ENCODE data around the gene BNIPL. TPM values are rescaled to one million over a fixed set of nuclear protein-coding genes. Genes with fewer than 3 reads are reported as not detected.

BNIPL gene
- total RNA-seq, 4 donors from 2014 or later: 220 to 297 (median 254) TPM

DNA sequence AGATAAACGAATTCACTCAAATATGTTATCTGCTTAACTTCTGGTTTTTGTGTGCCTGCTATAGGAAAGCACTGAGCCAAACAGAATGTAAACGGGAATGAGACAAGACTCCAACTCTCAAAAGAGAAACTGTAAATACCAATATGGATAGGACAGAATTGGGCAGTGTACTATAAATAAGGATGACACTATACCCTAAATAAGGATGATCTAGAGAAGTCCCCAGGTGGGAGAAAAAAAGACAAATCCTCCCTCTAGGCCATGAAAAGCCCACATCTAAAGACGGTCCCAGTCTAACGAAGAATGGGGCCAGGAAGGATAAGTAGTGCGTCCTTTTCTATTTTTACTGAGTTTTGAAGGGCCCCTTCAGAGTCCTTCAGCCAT lies 32.7 kb downstream of the BNIPL start:
- no peak for DNase-seq (ENCODE audit: low spot score in 2 of 2)
- TF ChIP-seq POLR2A (IDR thresholded peaks at IDR 0.05) (no peak), CTCF (IDR thresholded peaks at IDR 0.05) (no peak)
- 85 to 87% methylated on average over 5 of the region's 5 CpGs for WGBS, 2 donors
- H3K4me3 ChIP-seq (ENCODE audit: low read depth, poor library complexity, severe bottlenecking): no peak overlapping the region
- intact Hi-C loops (cut with DNase I; ENCODE audit: low total_unique reads): no loop called here

DNA sequence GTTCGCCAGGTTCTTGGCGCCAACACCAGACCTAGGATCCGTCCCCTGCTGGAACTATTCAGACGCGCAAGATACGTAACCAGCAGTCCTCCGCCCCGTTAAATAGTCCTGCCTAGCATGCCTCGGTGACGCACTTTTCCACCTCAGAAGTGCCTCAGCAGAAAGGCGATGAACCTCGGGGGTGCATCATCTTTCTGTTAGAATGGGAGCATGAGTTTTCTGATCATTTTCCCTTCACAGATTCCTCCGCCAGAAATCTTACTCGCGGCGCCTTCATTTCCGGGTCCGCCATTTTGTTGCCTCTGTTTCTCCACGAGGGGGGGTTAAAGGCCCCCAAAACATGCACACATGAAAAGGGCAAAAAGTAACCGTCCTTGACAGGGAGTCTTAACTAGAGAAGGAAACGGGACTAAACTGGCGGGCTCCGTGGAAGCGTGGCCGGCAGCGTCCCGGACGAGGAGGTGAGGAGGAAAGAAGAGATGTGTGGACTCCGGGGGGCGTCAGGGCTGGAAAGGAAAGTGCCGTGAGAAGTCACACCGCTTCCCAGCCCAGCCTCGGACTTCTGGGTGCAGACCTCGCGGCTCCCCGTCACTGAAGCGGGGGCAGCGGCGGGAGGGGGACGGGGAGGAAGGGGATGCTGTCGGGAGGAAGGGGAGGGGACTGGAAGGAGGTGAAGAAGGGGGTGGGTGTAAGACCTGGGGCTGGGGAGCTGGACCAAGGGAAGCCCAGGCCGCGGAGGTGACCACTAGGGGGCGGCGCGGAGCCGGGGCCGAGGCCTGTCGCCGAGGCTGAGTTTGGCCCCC lies 34.3 kb downstream of the BNIPL start, which contains the start of gene GABPB2:
Gene GABPB2 (plus strand): TSS at position 288 of the 803 bp plus-strand sequence. CDS start 17,429 bp downstream, outside the sequence.
- DNase-seq (ENCODE audit: low spot score in 2 of 2): peak; percentile 91 to 98
- peak within 1 kb of the TSS; percentile 78 for H3K4me3 ChIP-seq (ENCODE audit: low read depth, poor library complexity, severe bottlenecking)
- TF ChIP-seq CTCF (IDR thresholded peaks at IDR 0.05) (peak in 1 of 3 donors; percentile 11), POLR2A (IDR thresholded peaks at IDR 0.05) (no peak)
- intact Hi-C loops (cut with DNase I; ENCODE audit: low total_unique reads): no loop called here
- WGBS, 2 donors: 1% methylated on average over 47 to 50 of the region's 50 CpGs

DNA sequence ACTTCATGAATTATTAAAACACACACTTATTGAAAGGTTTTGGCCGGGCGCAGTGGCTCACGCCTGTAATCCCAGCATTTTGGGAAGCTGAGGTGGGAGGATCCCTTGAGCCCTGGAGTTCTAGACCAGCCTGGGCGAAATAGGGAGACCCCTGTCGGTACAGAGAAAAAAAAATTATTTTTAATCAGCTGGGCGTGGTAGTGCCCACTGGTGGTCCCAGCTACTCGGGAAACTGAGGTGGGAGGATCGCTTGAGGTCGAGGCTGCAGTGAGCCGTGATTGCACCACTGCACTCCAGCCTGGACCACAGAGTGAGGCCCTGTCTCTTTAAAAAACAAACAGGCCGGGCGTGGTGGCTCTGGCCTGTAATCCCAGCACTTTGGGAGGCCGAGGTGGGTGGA lies 35.8 kb downstream of the BNIPL start:
- intact Hi-C loops (cut with DNase I; ENCODE audit: low total_unique reads): no loop called here
- peak in 1 of 2 donors; percentile 83 for DNase-seq (ENCODE audit: low spot score in 2 of 2)
- no peak overlapping the region for H3K4me3 ChIP-seq (ENCODE audit: low read depth, poor library complexity, severe bottlenecking)
- 70 to 79% methylated on average over 13 of the region's 13 CpGs for WGBS, 2 donors
- TF ChIP-seq POLR2A (IDR thresholded peaks at IDR 0.05) (no peak), CTCF (IDR thresholded peaks at IDR 0.05) (no peak)

DNA sequence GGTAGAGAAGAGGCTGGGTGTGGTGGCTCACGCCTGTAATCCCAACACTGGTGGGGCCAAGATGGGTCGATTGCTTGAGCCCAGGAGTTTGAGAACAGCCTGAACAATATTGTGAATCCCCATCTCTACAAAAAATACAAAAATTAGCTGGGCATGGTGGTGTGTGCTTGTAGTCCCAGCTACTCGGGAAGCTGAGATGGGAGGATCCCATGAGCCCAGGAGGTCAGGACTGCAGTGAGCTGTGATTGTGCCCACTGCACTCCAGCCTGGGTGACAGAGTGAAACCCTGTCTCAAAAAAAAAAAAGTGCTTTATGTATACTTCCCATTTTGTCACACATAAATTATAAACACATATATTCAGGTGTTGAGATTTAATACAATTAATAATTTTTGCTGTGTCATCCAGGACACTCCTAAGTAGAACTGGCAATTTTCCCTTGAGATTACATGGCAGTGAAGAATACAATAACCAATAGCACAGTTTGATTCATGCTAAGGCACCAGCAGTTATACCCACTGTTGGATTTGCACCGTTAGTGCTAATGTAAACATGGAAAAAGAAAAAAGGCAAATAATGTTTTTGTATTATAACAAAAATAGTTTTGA lies 49.7 kb downstream of the BNIPL start:
- H3K4me3 ChIP-seq (ENCODE audit: low read depth, poor library complexity, severe bottlenecking): no peak overlapping the region
- intact Hi-C loops (cut with DNase I; ENCODE audit: low total_unique reads): no loop called here
- peak in 1 of 2 donors; percentile 32 for DNase-seq (ENCODE audit: low spot score in 2 of 2)
- TF ChIP-seq POLR2A (IDR thresholded peaks at IDR 0.05) (no peak), CTCF (IDR thresholded peaks at IDR 0.05) (no peak)
- 75 to 76% methylated on average over 4 of the region's 4 CpGs for WGBS, 2 donors

Other genes starting within 250 kb of the BNIPL start
- 100 to 1,000 TPM in 2 of 4 donors, 10 to 100 TPM in 2; 73.3 to 205 (median 90.2) TPM for gene CTSK, start 228.3 kb upstream of the BNIPL start, total RNA-seq
- gene ARNT, start 160.0 kb upstream of the BNIPL start, total RNA-seq: 10 to 100 TPM; 32.8 to 50.8 (median 45.0) TPM
- not detected for gene CTXND2, start 149.4 kb upstream of the BNIPL start, total RNA-seq
- 10 to 100 TPM; 23.5 to 38.1 (median 32.8) TPM for gene SETDB1, start 110.2 kb upstream of the BNIPL start, total RNA-seq
- 10 to 100 TPM; 28.8 to 50.1 (median 41.3) TPM for gene CERS2, start 61.8 kb upstream of the BNIPL start, total RNA-seq
- 100 to 1,000 TPM in 1 of 4 donors, 10 to 100 TPM in 3; 55.1 to 103 (median 82.4) TPM for gene ANXA9, start 54.3 kb upstream of the BNIPL start, total RNA-seq
- gene MINDY1, start 29.7 kb upstream of the BNIPL start, total RNA-seq: 10 to 100 TPM; 28.5 to 36.6 (median 30.8) TPM
- gene PRUNE1, start 28.1 kb upstream of the BNIPL start, total RNA-seq: 10 to 100 TPM; 12.9 to 30.7 (median 22.9) TPM
- gene C1orf56, start 11.2 kb downstream of the BNIPL start, total RNA-seq: 1 to 10 TPM; 3.1 to 4.6 (median 3.6) TPM
- 10 to 100 TPM; 88.8 to 93.5 (median 92.0) TPM for gene CDC42SE1, start 23.0 kb downstream of the BNIPL start, total RNA-seq
- 1 to 10 TPM in 1 of 4 donors, under 1 TPM in 3; 0.47 to 1.6 (median 0.70) TPM for gene MLLT11, start 23.8 kb downstream of the BNIPL start, total RNA-seq
- gene GABPB2, start 34.2 kb downstream of the BNIPL start, total RNA-seq: 10 to 100 TPM in 2 of 4 donors, 1 to 10 TPM in 2; 8.1 to 16.6 (median 11.0) TPM
- gene SEMA6C, start 110.0 kb downstream of the BNIPL start, total RNA-seq: 10 to 100 TPM in 2 of 4 donors, 1 to 10 TPM in 2; 9.7 to 30.4 (median 14.3) TPM
- 1 to 10 TPM; 1.2 to 5.6 (median 3.0) TPM for gene TNFAIP8L2, start 120.1 kb downstream of the BNIPL start, total RNA-seq
- gene LYSMD1, start 129.3 kb downstream of the BNIPL start, total RNA-seq: 10 to 100 TPM in 3 of 4 donors, 1 to 10 TPM in 1; 9.2 to 16.1 (median 11.8) TPM
- 10 to 100 TPM; 24.1 to 38.8 (median 27.3) TPM for gene SCNM1, start 129.6 kb downstream of the BNIPL start, total RNA-seq
- under 1 TPM in 1 of 4 donors, not detected in 3; 0.49 TPM for gene TMOD4, start 139.4 kb downstream of the BNIPL start, total RNA-seq
- gene VPS72, start 153.6 kb downstream of the BNIPL start, total RNA-seq: 10 to 100 TPM; 27.3 to 43.3 (median 31.1) TPM
- gene PIP5K1A, start 162.0 kb downstream of the BNIPL start, total RNA-seq: 10 to 100 TPM; 27.7 to 67.6 (median 44.1) TPM
- 100 to 1,000 TPM in 3 of 4 donors, 10 to 100 TPM in 1; 69.9 to 122 (median 118) TPM for gene PSMD4, start 218.1 kb downstream of the BNIPL start, total RNA-seq
- 10 to 100 TPM; 21.9 to 45.0 (median 32.2) TPM for gene ZNF687, start 245.7 kb downstream of the BNIPL start, total RNA-seq